Memory B cell (primary cell): Measurements from ENCODE around the gene METTL1.

Source experiments
- ATAC-seq: fragments of 150-1000 bp; cut with Tn5 transposase; 2 replicates; pipeline ENCODE4 v1.10.0; 2021; ENCODE audit warnings: low read depth, mild to moderate bottlenecking, moderate library complexity
- DNase-seq, 2 donors: peaks; one replicate each; pipeline ENCODE4 v3.0.0; 2022; ENCODE audit warnings: low spot score in 2 of 2
- H3K27ac Mint-ChIP-seq: one replicate; pipeline ENCODE4 v1.8.0; 2022; ENCODE audit warnings: mild to moderate bottlenecking, moderate library complexity, mixed read lengths
- H3K27me3 Mint-ChIP-seq: one replicate; pipeline ENCODE4 v1.8.0; 2022; ENCODE audit warnings: mixed read lengths
- H3K36me3 Mint-ChIP-seq: one replicate; pipeline ENCODE4 v1.8.0; 2022; ENCODE audit warnings: mild to moderate bottlenecking, mixed read lengths
- H3K4me1 Mint-ChIP-seq: one replicate; pipeline ENCODE4 v1.8.0; 2022; ENCODE audit warnings: mixed read lengths
- H3K4me3 Mint-ChIP-seq: one replicate; pipeline ENCODE4 v1.8.0; 2022; ENCODE audit warnings: mild to moderate bottlenecking, moderate library complexity, mixed read lengths
- H3K9me3 Mint-ChIP-seq: one replicate; pipeline ENCODE4 v1.8.0; 2022; ENCODE audit warnings: mixed read lengths

METTL1 gene

GRCh38 chr12:57718641-57719528 lies 53.0 kb downstream of the METTL1 start:
- Mint-ChIP-seq H3K9me3 (no peaks in the 10 kb centered on the region), H3K27ac (peak overlapping the region; percentile 54), H3K4me3 (no peak overlapping the region), H3K27me3 (no peaks in the 10 kb centered on the region), H3K4me1 (peaks cover 6% of the 10 kb centered on the region), H3K36me3 (peaks cover 34% of the 10 kb centered on the region)
- ATAC-seq (no peak), DNase-seq (no peak)
